ENCODE results near the gene HEPHL1. TPM values are rescaled to one million over a fixed set of nuclear protein-coding genes. Genes with fewer than 3 reads are reported as not detected.
"Not testable (repeated sequence)": the region's sequence is repeated elsewhere in the genome, so short reads cannot be mapped to it uniquely, and the experiment has no call there.

The HEPHL1 gene
- total and polyA plus RNA-seq, 2 donors = 0.14 to 0.27 TPM

DNA sequence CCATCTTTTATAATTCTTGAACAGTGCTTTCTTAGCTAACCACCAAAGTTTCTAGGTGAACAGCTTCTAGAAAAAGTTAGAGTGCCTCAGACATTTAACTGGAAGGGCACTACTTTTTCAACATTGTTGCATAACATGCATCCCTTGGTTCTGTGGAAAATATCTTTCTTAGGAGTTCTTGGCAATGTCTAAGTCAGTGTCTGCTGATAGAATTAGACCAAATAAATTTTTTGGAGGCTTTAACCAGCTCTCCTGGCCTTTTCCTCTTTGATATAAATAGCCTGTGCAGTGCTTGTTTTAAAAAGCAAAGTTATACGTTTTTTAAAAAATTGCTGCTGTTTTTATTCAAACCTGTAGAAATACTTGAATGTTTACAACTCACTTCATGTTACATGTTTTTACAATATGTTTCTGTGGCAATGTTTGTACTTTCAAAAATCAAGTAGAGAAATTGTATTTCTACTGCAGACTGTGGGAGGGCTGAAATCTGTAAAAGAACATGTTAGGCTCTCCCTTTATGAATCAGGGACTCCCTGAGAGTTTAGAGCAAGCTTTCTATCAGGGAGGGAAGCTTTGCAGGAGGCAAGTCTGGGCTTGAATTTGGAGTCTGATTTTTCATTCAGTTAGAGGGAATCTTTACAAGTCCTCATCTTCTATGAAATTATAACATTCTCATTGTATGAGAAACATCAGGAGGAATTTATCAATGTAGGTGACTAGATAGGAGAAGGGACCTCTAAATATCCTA is 91.2 kb downstream of the HEPHL1 start:
- WGBS = 79% methylated on average over 1 of the region's 1 CpG
- H3K27me3 ChIP-seq (ENCODE audit: control insufficient read depth in 2 of 2, insufficient read depth in 1 of 2, low read length in 1 of 2) = no peaks in the 10 kb centered on the region
- DNase-seq (ENCODE audit: low read depth in 6 of 9, low spot score in 9 of 9) = no peak
- no peak overlapping the region for H3K4me3 ChIP-seq (ENCODE audit: low read length in 2 of 2)
- H3K27ac ChIP-seq (ENCODE audit: low read depth in 1 of 2, low read length in 1 of 2) = no peak overlapping the region
- no peaks in the 10 kb centered on the region for H3K36me3 ChIP-seq (ENCODE audit: control insufficient read depth in 2 of 2, insufficient read depth in 2 of 2, low read length in 1 of 2)
- H3K4me1 ChIP-seq (ENCODE audit: control insufficient read depth in 2 of 2, insufficient read depth in 2 of 2, low read length in 2 of 2) = no peaks in the 10 kb centered on the region
- no peaks in the 10 kb centered on the region for H3K9me3 ChIP-seq (ENCODE audit: control insufficient read depth in 2 of 2, insufficient read depth in 1 of 2, low read length in 1 of 2)

DNA sequence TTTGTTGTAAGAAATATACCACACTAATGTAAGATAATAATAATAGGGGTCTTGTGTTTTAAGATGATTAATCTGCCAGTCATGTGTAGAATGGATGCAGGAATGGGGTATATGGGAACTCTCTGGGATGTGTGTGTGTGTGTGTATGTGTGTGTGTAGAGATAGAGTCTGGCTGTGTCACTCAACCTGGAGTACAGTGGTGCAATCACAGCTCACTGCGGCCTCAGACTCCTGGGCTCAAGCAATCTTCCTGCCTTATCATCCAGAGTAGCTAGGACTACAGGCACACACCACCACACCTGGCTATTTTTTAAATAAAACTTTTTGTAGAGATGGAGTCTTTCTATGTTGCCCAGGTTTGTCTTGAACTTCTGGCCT is 96.0 kb downstream of the HEPHL1 start:
- H3K4me3 ChIP-seq (ENCODE audit: low read length in 2 of 2) = no peak overlapping the region
- H3K27me3 ChIP-seq (ENCODE audit: control insufficient read depth in 2 of 2, insufficient read depth in 1 of 2, low read length in 1 of 2) = no peaks in the 10 kb centered on the region
- WGBS = 96% methylated on average over 1 of the region's 1 CpG
- H3K4me1 ChIP-seq (ENCODE audit: control insufficient read depth in 2 of 2, insufficient read depth in 2 of 2, low read length in 2 of 2) = no peaks in the 10 kb centered on the region
- peaks cover 0 to 2% of the 10 kb centered on the region in 2 donors for H3K9me3 ChIP-seq (ENCODE audit: control insufficient read depth in 2 of 2, insufficient read depth in 1 of 2, low read length in 1 of 2)
- H3K27ac ChIP-seq (ENCODE audit: low read depth in 1 of 2, low read length in 1 of 2) = no peak overlapping the region
- DNase-seq (ENCODE audit: low read depth in 6 of 9, low spot score in 9 of 9) = no peak
- H3K36me3 ChIP-seq (ENCODE audit: control insufficient read depth in 2 of 2, insufficient read depth in 2 of 2, low read length in 1 of 2) = no peaks in the 10 kb centered on the region

DNA sequence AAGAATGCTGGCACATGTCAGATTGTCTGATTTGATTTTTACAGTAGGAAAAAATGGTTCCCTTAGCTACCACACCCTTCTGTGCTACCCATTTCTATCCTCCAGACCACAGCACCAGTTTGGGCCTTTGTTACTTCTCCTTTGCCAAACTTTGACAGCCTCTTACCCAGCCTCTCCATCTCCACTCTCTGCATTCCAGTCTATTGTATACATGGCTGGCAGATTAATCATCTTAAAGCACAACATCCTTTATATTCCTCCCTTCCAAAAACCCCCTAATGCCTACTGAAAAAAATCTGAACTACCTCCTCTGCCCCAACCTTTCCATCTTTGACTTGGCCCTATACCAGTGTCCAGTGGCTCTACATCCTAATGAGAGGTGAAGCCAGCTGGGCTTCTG is 96.7 kb downstream of the HEPHL1 start:
- no peak overlapping the region for H3K27ac ChIP-seq (ENCODE audit: low read depth in 1 of 2, low read length in 1 of 2)
- DNase-seq (ENCODE audit: low read depth in 6 of 9, low spot score in 9 of 9) = no peak
- H3K36me3 ChIP-seq (ENCODE audit: control insufficient read depth in 2 of 2, insufficient read depth in 2 of 2, low read length in 1 of 2) = no peaks in the 10 kb centered on the region
- no peaks in the 10 kb centered on the region for H3K4me1 ChIP-seq (ENCODE audit: control insufficient read depth in 2 of 2, insufficient read depth in 2 of 2, low read length in 2 of 2)
- peaks cover 0 to 2% of the 10 kb centered on the region in 2 donors for H3K9me3 ChIP-seq (ENCODE audit: control insufficient read depth in 2 of 2, insufficient read depth in 1 of 2, low read length in 1 of 2)
- H3K27me3 ChIP-seq (ENCODE audit: control insufficient read depth in 2 of 2, insufficient read depth in 1 of 2, low read length in 1 of 2) = no peaks in the 10 kb centered on the region
- no peak overlapping the region for H3K4me3 ChIP-seq (ENCODE audit: low read length in 2 of 2)

DNA sequence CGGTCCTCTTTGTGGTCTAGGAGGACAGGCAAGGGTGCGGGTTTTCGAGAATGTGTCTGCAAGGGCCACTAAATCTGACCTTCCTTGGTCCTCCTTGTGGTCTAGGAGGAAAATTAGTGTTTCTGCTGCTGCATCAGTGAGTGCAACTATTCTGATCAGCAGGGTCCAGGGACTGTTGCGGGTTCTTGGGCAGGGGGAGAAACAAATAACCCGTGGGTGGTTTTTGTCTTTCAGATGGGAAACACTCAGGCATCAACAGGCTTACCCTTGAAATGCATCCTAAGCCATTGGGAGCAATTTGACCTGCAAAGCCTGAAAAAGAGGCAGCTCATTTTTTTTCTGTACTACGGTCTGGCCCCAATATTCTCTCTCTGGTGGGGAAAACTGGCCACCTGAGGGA is 98.5 kb downstream of the HEPHL1 start:
- WGBS = 95% methylated on average over 6 of the region's 6 CpGs
- not testable (repeated sequence) for H3K4me1 ChIP-seq (ENCODE audit: control insufficient read depth in 2 of 2, insufficient read depth in 2 of 2, low read length in 2 of 2); H3K9me3 ChIP-seq (ENCODE audit: control insufficient read depth in 2 of 2, insufficient read depth in 1 of 2, low read length in 1 of 2); H3K36me3 ChIP-seq (ENCODE audit: control insufficient read depth in 2 of 2, insufficient read depth in 2 of 2, low read length in 1 of 2); H3K27me3 ChIP-seq (ENCODE audit: control insufficient read depth in 2 of 2, insufficient read depth in 1 of 2, low read length in 1 of 2); H3K27ac ChIP-seq (ENCODE audit: low read depth in 1 of 2, low read length in 1 of 2); H3K4me3 ChIP-seq (ENCODE audit: low read length in 2 of 2); DNase-seq (ENCODE audit: low read depth in 6 of 9, low spot score in 9 of 9)

DNA sequence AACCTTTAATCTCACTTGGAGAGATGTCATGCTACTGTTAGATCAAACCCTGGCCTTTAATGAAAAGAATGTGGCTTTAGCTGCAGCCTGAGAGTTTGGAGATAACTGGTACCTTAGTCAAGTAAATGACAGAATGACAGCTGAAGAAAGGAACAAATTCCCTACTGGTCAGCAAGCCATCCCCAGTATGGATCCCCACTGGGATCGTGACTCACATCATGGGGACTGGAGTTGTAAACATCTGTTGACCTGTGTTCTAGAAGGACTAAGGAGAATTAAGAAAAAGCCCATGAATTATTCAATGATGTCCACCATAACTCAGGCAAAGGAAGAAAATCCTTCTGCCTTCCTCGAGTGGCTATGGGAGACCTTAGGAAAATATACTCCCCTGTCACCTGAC is 99.4 kb downstream of the HEPHL1 start:
- H3K9me3 ChIP-seq (ENCODE audit: control insufficient read depth in 2 of 2, insufficient read depth in 1 of 2, low read length in 1 of 2); H3K36me3 ChIP-seq (ENCODE audit: control insufficient read depth in 2 of 2, insufficient read depth in 2 of 2, low read length in 1 of 2); H3K4me3 ChIP-seq (ENCODE audit: low read length in 2 of 2); H3K4me1 ChIP-seq (ENCODE audit: control insufficient read depth in 2 of 2, insufficient read depth in 2 of 2, low read length in 2 of 2); DNase-seq (ENCODE audit: low read depth in 6 of 9, low spot score in 9 of 9); H3K27me3 ChIP-seq (ENCODE audit: control insufficient read depth in 2 of 2, insufficient read depth in 1 of 2, low read length in 1 of 2); H3K27ac ChIP-seq (ENCODE audit: low read depth in 1 of 2, low read length in 1 of 2): not testable (repeated sequence)
- WGBS = 92% methylated on average over 2 of the region's 2 CpGs

DNA sequence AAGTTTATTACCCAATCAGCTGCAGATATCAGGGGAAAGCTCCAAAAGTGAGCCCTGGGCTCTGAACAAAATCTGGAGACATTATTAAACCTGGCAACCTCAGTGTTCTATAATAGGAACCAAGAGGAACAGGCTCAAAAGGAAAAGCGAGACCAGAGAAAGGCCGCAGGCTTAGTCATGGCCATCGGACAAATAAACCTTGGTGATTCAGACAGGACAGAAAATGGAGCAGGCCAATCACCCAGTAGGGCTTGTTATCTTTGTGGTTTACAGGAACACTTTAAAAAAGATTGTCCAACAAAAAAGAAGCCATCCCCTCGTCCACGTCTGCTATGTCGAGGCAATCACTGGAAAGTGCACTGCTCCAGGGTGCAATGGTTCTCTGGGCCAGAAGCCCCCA is 99.8 kb downstream of the HEPHL1 start:
- Histone ChIP-seq H3K4me3 (ENCODE audit: low read length in 2 of 2) (no peak overlapping the region), H3K4me1 (ENCODE audit: control insufficient read depth in 2 of 2, insufficient read depth in 2 of 2, low read length in 2 of 2) (no peaks in the 10 kb centered on the region), H3K27ac (ENCODE audit: low read depth in 1 of 2, low read length in 1 of 2) (no peak overlapping the region), H3K27me3 (ENCODE audit: control insufficient read depth in 2 of 2, insufficient read depth in 1 of 2, low read length in 1 of 2) (no peaks in the 10 kb centered on the region), H3K9me3 (ENCODE audit: control insufficient read depth in 2 of 2, insufficient read depth in 1 of 2, low read length in 1 of 2) (peaks cover 2 to 4% of the 10 kb centered on the region in 2 donors), H3K36me3 (ENCODE audit: control insufficient read depth in 2 of 2, insufficient read depth in 2 of 2, low read length in 1 of 2) (no peaks in the 10 kb centered on the region)
- DNase-seq (ENCODE audit: low read depth in 6 of 9, low spot score in 9 of 9) = no peak
- WGBS = 97% methylated on average over 6 of the region's 6 CpGs

DNA sequence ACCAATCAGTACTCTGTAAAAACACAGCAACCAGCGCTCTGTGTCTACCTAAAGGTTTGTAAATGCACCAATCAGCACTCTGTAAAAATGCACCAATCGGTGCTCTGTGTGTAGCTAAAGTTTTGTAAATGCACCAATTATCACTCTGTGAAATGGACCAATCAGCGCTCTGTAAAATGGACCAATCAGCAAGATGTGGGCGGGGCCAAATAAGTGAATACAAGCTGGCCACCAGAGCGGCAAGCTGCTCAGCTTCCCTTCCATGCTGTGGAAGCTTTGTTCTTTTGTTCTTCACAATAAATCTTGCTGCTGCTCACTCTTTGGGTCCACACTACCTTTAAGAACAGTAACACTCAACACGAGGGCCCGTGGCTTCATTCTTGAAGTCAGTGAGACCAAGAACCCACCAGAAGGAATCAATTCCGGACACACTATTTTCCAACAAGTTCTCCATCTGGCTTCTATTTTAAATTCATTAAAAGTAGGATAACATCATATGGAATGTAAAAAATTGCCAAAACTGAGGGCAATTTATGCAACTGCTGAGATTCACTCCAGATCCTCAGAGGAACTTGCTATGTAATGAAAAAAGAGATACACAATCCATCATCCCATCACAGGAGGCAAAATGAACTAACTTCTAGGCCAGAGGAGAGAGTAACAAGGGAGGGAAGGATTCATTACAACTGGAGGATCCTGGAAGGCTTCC is 104.4 kb downstream of the HEPHL1 start:
- H3K27me3 ChIP-seq (ENCODE audit: control insufficient read depth in 2 of 2, insufficient read depth in 1 of 2, low read length in 1 of 2) = no peaks in the 10 kb centered on the region
- no peak for DNase-seq (ENCODE audit: low read depth in 6 of 9, low spot score in 9 of 9)
- H3K36me3 ChIP-seq (ENCODE audit: control insufficient read depth in 2 of 2, insufficient read depth in 2 of 2, low read length in 1 of 2) = no peaks in the 10 kb centered on the region
- H3K9me3 ChIP-seq (ENCODE audit: control insufficient read depth in 2 of 2, insufficient read depth in 1 of 2, low read length in 1 of 2) = peaks cover 0 to 4% of the 10 kb centered on the region in 2 donors
- H3K4me1 ChIP-seq (ENCODE audit: control insufficient read depth in 2 of 2, insufficient read depth in 2 of 2, low read length in 2 of 2) = peaks cover 11 to 22% of the 10 kb centered on the region in 2 donors
- H3K27ac ChIP-seq (ENCODE audit: low read depth in 1 of 2, low read length in 1 of 2) = no peak overlapping the region
- H3K4me3 ChIP-seq (ENCODE audit: low read length in 2 of 2) = no peak overlapping the region
- WGBS = 93% methylated on average over 8 of the region's 8 CpGs

DNA sequence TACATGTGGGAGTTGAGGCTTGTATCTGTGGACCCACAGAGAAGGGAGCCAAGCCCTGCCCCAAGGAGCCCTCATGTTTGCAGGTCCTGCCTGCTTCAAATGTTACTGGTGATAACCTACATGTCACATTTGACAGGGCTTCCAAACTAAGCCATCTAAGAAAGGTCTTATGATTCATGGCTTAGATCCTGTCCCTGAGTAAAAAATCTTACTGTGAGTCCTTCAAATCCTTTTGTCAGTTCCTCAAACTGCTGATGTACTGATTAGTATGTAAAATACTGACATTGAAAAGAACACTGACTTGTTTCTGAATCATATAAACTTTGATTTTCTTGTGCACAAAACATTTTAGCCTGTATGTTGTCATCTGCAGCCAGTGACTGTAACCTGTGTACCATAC is 106.5 kb downstream of the HEPHL1 start:
- Histone ChIP-seq H3K27me3 (ENCODE audit: control insufficient read depth in 2 of 2, insufficient read depth in 1 of 2, low read length in 1 of 2) (no peaks in the 10 kb centered on the region), H3K27ac (ENCODE audit: low read depth in 1 of 2, low read length in 1 of 2) (no peak overlapping the region), H3K4me3 (ENCODE audit: low read length in 2 of 2) (peak overlapping the region; percentile 86 to 94), H3K9me3 (ENCODE audit: control insufficient read depth in 2 of 2, insufficient read depth in 1 of 2, low read length in 1 of 2) (peaks cover 0 to 4% of the 10 kb centered on the region in 2 donors), H3K36me3 (ENCODE audit: control insufficient read depth in 2 of 2, insufficient read depth in 2 of 2, low read length in 1 of 2) (no peaks in the 10 kb centered on the region), H3K4me1 (ENCODE audit: control insufficient read depth in 2 of 2, insufficient read depth in 2 of 2, low read length in 2 of 2) (peaks cover 16 to 32% of the 10 kb centered on the region in 2 donors)
- no peak for DNase-seq (ENCODE audit: low read depth in 6 of 9, low spot score in 9 of 9)

DNA sequence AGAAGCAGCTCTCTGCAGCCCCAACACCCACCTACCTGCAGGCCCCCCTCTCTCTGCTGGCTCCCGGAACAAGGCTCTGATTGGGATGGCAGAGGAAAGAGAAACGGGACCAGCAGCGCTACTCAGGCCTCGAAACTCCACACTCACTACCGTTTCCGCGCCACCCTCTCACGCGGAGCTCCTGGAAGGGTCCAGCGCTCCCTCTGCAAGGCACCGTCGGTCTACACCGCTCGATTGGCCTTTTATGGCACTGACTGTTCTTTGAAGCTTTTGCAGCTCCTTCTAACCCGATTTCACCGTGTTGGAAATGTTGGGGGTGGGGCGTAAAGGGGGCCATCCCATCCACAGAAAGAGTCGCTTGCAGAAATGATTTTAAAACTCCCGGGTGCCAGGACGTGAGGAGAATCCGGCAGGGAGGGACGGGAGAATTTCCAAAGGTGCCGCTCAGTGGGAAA is 107.2 kb downstream of the HEPHL1 start:
- DNase-seq (ENCODE audit: low read depth in 6 of 9, low spot score in 9 of 9) = peak in 2 of 9 donors; percentile 44 to 66
- WGBS = under 1% methylated on average over 23 of the region's 23 CpGs
- H3K36me3 ChIP-seq (ENCODE audit: control insufficient read depth in 2 of 2, insufficient read depth in 2 of 2, low read length in 1 of 2) = no peaks in the 10 kb centered on the region
- H3K27ac ChIP-seq (ENCODE audit: low read depth in 1 of 2, low read length in 1 of 2) = peak overlapping the region; percentile 87 to 94
- H3K4me1 ChIP-seq (ENCODE audit: control insufficient read depth in 2 of 2, insufficient read depth in 2 of 2, low read length in 2 of 2) = peaks cover 16 to 33% of the 10 kb centered on the region in 2 donors
- H3K9me3 ChIP-seq (ENCODE audit: control insufficient read depth in 2 of 2, insufficient read depth in 1 of 2, low read length in 1 of 2) = peaks cover 0 to 4% of the 10 kb centered on the region in 2 donors
- peak overlapping the region; percentile 86 to 94 for H3K4me3 ChIP-seq (ENCODE audit: low read length in 2 of 2)
- H3K27me3 ChIP-seq (ENCODE audit: control insufficient read depth in 2 of 2, insufficient read depth in 1 of 2, low read length in 1 of 2) = no peaks in the 10 kb centered on the region

All from thymus (tissue), 11 donors.